ENCODE results near the gene STXBP6.

DNA sequence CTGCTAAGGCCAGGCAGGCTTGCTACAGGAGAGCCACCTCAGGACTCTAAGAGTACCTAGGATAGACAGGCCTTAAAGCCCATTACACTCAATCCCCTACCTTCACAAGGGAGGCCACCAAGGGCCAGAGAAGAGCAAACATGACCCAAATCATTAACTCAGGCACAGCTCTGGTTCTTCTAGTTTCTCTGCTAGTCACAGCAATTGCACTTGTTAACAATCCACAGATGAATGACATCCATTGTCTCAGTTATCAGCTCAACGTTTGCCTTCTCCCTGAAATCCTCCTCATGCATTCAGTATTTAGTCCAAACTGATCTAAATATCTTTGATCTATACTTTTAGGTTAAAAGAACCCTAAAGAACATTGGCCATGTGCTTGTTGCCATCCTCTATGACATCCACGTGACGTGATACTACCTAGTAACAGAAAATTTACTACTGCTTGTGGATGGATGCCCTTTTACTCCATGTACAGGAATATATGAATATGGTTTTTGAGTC, 164.5 kb downstream of the STXBP6 start:
- TF ChIP-seq, protein P1, sequence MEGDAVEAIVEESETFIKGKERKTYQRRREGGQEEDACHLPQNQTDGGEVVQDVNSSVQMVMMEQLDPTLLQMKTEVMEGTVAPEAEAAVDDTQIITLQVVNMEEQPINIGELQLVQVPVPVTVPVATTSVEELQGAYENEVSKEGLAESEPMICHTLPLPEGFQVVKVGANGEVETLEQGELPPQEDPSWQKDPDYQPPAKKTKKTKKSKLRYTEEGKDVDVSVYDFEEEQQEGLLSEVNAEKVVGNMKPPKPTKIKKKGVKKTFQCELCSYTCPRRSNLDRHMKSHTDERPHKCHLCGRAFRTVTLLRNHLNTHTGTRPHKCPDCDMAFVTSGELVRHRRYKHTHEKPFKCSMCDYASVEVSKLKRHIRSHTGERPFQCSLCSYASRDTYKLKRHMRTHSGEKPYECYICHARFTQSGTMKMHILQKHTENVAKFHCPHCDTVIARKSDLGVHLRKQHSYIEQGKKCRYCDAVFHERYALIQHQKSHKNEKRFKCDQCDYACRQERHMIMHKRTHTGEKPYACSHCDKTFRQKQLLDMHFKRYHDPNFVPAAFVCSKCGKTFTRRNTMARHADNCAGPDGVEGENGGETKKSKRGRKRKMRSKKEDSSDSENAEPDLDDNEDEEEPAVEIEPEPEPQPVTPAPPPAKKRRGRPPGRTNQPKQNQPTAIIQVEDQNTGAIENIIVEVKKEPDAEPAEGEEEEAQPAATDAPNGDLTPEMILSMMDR (IDR thresholded peaks at IDR 0.05), result no peak
- no peak for TF ChIP-seq POLR2A (IDR thresholded peaks at IDR 0.05)
- no peak for TF ChIP-seq EP300 (IDR thresholded peaks at IDR 0.05)
